ENCODE data around the gene MEIS2.

MEIS2 gene

GRCh38 chr15:37109872-37110572 lies 9.7 kb upstream of the MEIS2 start:
- Histone ChIP-seq H3K4me3 (ENCODE audit: severe bottlenecking) (no peak overlapping the region), H3K27ac (ENCODE audit: poor library complexity, severe bottlenecking) (no peak overlapping the region), H3K9me3 (ENCODE audit: severe bottlenecking) (no peaks in the 10 kb centered on the region), H3K4me1 (ENCODE audit: insufficient read depth, poor library complexity, severe bottlenecking) (no peaks in the 10 kb centered on the region), H3K27me3 (ENCODE audit: insufficient read depth, poor library complexity, severe bottlenecking) (peaks cover 99% of the 10 kb centered on the region), H3K36me3 (ENCODE audit: low read depth) (no peaks in the 10 kb centered on the region)
- DNase-seq (ENCODE audit: low spot score), result no peak
- TF ChIP-seq CTCF (IDR thresholded peaks at IDR 0.05; ENCODE audit: poor library complexity, severe bottlenecking), result no peak
- peak; percentile 51 for ATAC-seq (ENCODE audit: low read depth)

DNA sequence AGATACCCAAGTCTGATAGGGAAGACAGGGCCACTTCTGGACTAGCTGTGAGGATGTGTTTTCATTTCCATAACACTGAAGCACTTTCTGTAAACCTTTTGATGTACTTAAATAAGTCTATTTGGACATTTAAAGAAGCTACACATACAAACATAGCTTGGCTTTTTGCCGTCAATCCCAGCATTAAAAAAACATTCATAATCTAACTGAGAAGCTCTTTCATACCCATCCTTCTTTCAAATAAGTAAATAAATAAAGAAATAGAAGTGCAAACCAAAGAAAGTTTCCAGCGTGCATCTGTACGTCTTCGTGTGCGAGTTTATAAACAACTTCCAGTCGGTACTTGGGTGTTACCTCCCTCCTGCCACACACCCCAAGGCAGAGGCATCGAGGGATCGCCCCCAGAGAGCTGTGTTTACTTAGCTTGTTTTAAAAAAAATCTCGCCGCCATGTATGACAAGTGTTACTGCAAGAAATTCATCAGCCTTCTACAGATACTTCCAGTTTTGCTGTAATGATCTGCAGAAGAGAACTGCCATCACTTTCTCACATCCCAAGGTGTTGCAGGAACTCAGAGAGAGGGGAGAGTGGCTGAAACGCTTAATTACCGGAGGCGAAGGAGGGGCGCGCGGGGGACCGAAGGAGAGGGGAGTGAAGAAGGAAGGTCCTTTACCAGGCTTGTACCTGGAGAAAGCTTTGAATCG lies 9.0 kb upstream of the MEIS2 start:
- ATAC-seq (ENCODE audit: low read depth), result no peak

DNA sequence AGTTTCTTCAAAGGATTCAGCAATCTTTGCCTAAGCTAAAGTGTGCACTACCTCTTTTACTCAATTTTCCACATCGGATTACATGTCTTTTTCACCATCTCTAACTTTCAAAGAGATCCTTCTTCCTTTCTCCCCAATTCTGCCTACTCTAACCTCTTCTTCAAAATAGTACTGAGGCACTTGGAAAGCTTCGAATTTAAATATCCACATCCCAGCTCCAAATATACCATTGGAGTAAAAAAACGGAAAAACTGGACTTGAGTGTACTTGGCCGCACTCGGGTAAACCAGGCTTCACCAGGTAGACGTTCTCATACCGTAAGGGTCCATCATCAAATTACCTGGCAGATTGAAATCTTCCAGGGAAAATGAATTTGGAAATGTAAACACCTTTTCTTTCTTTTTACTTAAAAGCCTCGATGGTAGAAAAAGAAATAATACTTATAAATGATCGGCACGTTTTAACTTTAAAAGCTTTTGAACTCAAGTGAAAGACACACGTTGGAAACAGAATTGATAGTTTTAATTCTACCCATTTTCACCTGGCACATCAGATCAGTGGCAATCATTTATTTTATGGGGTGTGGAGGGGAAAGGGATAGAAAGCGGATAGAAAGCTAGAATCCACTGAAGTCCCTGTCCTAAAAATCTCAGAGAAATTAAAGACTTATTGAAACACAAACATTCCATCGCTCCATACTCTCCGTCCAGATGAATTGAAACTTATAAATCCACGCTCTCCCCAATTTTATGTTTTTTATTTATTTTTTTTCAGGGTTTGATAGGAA lies 8.2 kb upstream of the MEIS2 start:
- Histone ChIP-seq H3K4me1 (ENCODE audit: insufficient read depth, poor library complexity, severe bottlenecking) (no peaks in the 10 kb centered on the region), H3K36me3 (ENCODE audit: low read depth) (no peaks in the 10 kb centered on the region), H3K27me3 (ENCODE audit: insufficient read depth, poor library complexity, severe bottlenecking) (peaks cover 99% of the 10 kb centered on the region)

More for the DNA sequence above, 9.0 kb upstream of the MEIS2 start:
- no peak for DNase-seq (ENCODE audit: low spot score)
- H3K36me3 ChIP-seq (ENCODE audit: low read depth), result no peaks in the 10 kb centered on the region
- H3K27ac ChIP-seq (ENCODE audit: poor library complexity, severe bottlenecking), result no peak overlapping the region
- no peaks in the 10 kb centered on the region for H3K9me3 ChIP-seq (ENCODE audit: severe bottlenecking)
- H3K4me3 ChIP-seq (ENCODE audit: severe bottlenecking), result no peak overlapping the region
- H3K4me1 ChIP-seq (ENCODE audit: insufficient read depth, poor library complexity, severe bottlenecking), result no peaks in the 10 kb centered on the region
- peaks cover 99% of the 10 kb centered on the region for H3K27me3 ChIP-seq (ENCODE audit: insufficient read depth, poor library complexity, severe bottlenecking)
- no peak for TF ChIP-seq CTCF (IDR thresholded peaks at IDR 0.05; ENCODE audit: poor library complexity, severe bottlenecking)

GRCh38 chr15:37107744-37108380 lies 7.5 kb upstream of the MEIS2 start:
- no peak overlapping the region for H3K4me3 ChIP-seq (ENCODE audit: severe bottlenecking)
- DNase-seq (ENCODE audit: low spot score), result no peak
- ATAC-seq (ENCODE audit: low read depth), result no peak
- peaks cover 99% of the 10 kb centered on the region for H3K27me3 ChIP-seq (ENCODE audit: insufficient read depth, poor library complexity, severe bottlenecking)
- H3K9me3 ChIP-seq (ENCODE audit: severe bottlenecking), result no peaks in the 10 kb centered on the region
- no peaks in the 10 kb centered on the region for H3K4me1 ChIP-seq (ENCODE audit: insufficient read depth, poor library complexity, severe bottlenecking)
- no peak for TF ChIP-seq CTCF (IDR thresholded peaks at IDR 0.05; ENCODE audit: poor library complexity, severe bottlenecking)
- H3K36me3 ChIP-seq (ENCODE audit: low read depth), result no peaks in the 10 kb centered on the region
- H3K27ac ChIP-seq (ENCODE audit: poor library complexity, severe bottlenecking), result no peak overlapping the region

More for the DNA sequence above, 8.2 kb upstream of the MEIS2 start:
- Histone ChIP-seq H3K4me3 (ENCODE audit: severe bottlenecking) (no peak overlapping the region), H3K27ac (ENCODE audit: poor library complexity, severe bottlenecking) (no peak overlapping the region), H3K9me3 (ENCODE audit: severe bottlenecking) (no peaks in the 10 kb centered on the region)
- DNase-seq (ENCODE audit: low spot score) (no peak), ATAC-seq (ENCODE audit: low read depth) (no peak)
- no peak for TF ChIP-seq CTCF (IDR thresholded peaks at IDR 0.05; ENCODE audit: poor library complexity, severe bottlenecking)

Measured in RWPE2 (cell line).